NT2/D1 (cell line): ENCODE measurements around the gene THAP8.
A peak's percentile ranks its signal among the peaks of the same experiment; 100 is the strongest.

Experiments used
- DNase-seq: peaks from one replicate; pipeline ENCODE4 v3.0.0-alpha.2; 2011; ENCODE audit warnings: low read depth, low spot score
- H3K27me3 ChIP-seq: 2 replicates; pipeline ENCODE4 v1.6.0; 2011; ENCODE audit warnings: mild to moderate bottlenecking; ENCODE audit not compliant: insufficient read length, insufficient read depth
- H3K36me3 ChIP-seq: 2 replicates; pipeline ENCODE4 v1.6.1; 2011; ENCODE audit warnings: mild to moderate bottlenecking, low read length, mixed read lengths; ENCODE audit not compliant: insufficient read depth, insufficient read length
- H3K4me1 ChIP-seq: 2 replicates; pipeline ENCODE4 v1.5.1; 2011; ENCODE audit not compliant: insufficient read depth, insufficient read length
- H3K4me3 ChIP-seq: 2 replicates; pipeline ENCODE4 v1.5.1; 2011; ENCODE audit warnings: low read depth; ENCODE audit not compliant: insufficient read length
- H3K9ac ChIP-seq: 2 replicates; pipeline ENCODE4 v1.6.0; 2011; ENCODE audit warnings: low read depth; ENCODE audit not compliant: insufficient read length
- H3K9me3 ChIP-seq: 2 replicates; pipeline ENCODE4 v1.5.1; 2011; ENCODE audit warnings: mild to moderate bottlenecking, low read length; ENCODE audit not compliant: insufficient read depth
- SUZ12 ChIP-seq: IDR thresholded peaks from 2 replicates; pipeline ENCODE4 v1.6.1; 2011; ENCODE audit not compliant: insufficient read length, insufficient read depth; ENCODE audit errors: extremely low read depth
- YY1 ChIP-seq: IDR thresholded peaks from 2 replicates; pipeline ENCODE4 v1.6.1; 2011; ENCODE audit not compliant: insufficient read length, insufficient read depth
- ZNF274 ChIP-seq: IDR thresholded peaks from 2 replicates; pipeline ENCODE4 v1.6.1; 2011; ENCODE audit warnings: mild to moderate bottlenecking, low read depth, low read length

The THAP8 gene

DNA sequence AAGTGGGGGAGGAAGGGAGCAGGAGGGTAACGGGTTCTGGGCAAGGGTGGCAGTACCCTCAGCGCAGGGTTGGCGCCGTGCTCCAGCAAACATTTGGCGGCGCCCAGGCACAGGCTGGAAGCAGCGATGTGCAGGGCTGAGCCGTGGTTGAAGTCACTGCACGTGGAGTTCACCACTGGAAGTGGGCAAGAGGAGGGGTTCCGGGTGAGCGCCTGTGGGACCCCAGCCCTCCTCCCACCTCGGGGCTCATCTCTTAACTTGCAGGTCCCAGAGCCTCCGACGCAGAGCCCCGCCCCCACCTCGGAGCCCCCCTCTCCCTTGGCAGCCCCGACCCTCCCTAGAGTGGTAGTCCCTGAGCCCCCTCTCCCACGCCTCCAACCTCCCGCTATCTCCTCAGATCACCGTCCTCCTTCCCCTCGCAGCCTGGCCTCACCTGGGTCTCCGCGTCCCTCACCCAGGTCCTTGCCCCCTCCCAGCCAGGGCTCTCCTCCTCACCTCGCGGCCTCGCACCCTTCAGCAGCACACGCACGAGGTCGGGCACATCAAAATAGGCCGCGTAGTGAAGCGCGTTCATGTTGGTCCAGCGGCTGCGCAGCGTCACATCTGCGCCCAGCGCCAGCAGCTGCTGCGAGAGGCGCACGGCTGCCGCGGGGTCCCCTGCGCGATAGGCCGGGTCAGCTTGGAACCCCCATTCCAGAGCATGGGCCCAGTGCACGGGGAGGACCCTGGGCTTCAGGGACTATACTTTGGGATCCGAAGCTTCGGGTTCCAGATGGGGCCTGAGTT is 27.8 kb downstream of the THAP8 start:
- Histone ChIP-seq H3K36me3 (peaks cover 25% of the 10 kb centered on the region), H3K27me3 (no peaks in the 10 kb centered on the region), H3K4me1 (no peaks in the 10 kb centered on the region), H3K4me3 (no peak overlapping the region), H3K9ac (no peak overlapping the region), H3K9me3 (no peaks in the 10 kb centered on the region)
- no peak for DNase-seq
- TF ChIP-seq ZNF274 (no peak), YY1 (no peak), SUZ12 (no peak)

DNA sequence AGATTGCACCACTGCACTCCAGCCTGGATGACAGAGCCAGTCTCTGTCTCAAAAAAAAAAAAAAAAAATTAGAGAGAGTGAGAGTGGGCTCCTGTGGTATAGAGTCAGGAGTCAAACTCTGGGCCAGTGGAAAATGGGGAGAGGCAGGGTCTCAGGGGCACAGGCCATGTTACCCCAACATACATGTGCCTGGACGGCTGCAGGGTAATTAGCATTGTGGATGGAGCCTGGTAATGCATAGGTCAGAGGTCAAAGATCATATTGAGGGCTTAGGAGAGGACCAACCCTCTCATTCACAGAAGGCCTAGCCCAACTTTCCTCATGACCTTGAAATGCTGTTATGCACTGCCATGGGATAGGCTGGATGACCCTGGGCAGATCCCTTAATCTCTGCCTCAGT is 28.5 kb downstream of the THAP8 start:
- peaks cover 25% of the 10 kb centered on the region for H3K36me3 ChIP-seq
- no peaks in the 10 kb centered on the region for H3K27me3 ChIP-seq
- no peak overlapping the region for H3K9ac ChIP-seq
- TF ChIP-seq SUZ12 (no peak), ZNF274 (no peak), YY1 (no peak)
- no peaks in the 10 kb centered on the region for H3K9me3 ChIP-seq
- H3K4me1 ChIP-seq, result no peaks in the 10 kb centered on the region
- no peak overlapping the region for H3K4me3 ChIP-seq
- DNase-seq, result no peak

DNA sequence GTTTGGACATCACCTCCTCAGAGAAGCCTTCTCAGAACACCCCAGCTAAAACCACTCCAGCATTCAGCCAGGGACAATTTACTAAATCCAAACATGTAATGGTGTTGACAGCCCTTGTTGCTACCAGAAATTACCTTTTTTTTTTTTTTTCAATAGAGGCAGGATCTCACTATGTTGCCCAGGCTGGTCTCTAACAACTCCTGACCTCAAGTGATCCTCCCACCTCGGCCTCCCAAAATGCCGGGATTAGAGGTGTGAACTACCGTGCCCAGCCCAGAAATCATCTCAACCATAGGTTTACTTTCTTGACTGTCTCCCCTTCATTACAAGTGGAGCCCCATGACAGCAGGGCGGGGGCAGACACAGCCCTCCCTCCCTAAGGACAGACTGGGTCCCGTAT is 30.7 kb downstream of the THAP8 start:
- Histone ChIP-seq H3K4me3 (no peak overlapping the region), H3K4me1 (no peaks in the 10 kb centered on the region), H3K36me3 (peaks cover 28% of the 10 kb centered on the region), H3K9me3 (no peaks in the 10 kb centered on the region), H3K27me3 (no peaks in the 10 kb centered on the region), H3K9ac (no peak overlapping the region)
- no peak for TF ChIP-seq SUZ12
- TF ChIP-seq ZNF274, result no peak
- TF ChIP-seq YY1, result no peak
- DNase-seq, result no peak

DNA sequence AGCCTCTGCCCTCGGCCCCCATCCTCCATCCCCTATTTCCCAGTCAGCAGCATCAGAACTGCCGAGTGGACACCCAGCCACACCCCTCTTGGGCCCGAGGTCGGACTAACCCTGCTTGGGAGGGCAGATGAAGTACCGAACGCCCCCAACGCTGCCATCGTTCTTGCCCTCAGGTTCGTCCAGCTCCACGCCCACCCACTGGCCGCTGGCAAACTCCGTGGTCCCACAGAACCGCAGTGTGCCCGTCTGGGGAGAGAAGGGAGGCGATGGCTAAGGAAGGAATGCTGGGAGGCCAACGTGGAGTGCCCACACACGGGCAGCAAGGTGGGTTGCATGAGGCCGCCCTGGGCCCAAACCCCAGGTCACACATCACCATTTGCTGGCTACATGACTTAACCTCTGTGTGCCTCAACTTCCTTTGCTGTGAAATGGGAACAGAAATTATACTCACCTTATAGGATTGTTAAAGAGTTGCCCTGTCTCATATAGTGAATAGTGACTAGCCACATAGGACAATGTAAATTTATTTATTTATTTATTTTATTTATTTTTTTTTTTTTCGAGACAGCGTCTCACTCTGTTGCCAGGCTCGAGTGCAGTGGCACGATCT is 34.9 kb downstream of the THAP8 start:
- Histone ChIP-seq H3K4me3 (no peak overlapping the region), H3K4me1 (no peaks in the 10 kb centered on the region), H3K9ac (no peak overlapping the region), H3K27me3 (no peaks in the 10 kb centered on the region), H3K9me3 (no peaks in the 10 kb centered on the region), H3K36me3 (peaks cover 23% of the 10 kb centered on the region)
- DNase-seq, result no peak
- no peak for TF ChIP-seq YY1
- no peak for TF ChIP-seq ZNF274
- no peak for TF ChIP-seq SUZ12

DNA sequence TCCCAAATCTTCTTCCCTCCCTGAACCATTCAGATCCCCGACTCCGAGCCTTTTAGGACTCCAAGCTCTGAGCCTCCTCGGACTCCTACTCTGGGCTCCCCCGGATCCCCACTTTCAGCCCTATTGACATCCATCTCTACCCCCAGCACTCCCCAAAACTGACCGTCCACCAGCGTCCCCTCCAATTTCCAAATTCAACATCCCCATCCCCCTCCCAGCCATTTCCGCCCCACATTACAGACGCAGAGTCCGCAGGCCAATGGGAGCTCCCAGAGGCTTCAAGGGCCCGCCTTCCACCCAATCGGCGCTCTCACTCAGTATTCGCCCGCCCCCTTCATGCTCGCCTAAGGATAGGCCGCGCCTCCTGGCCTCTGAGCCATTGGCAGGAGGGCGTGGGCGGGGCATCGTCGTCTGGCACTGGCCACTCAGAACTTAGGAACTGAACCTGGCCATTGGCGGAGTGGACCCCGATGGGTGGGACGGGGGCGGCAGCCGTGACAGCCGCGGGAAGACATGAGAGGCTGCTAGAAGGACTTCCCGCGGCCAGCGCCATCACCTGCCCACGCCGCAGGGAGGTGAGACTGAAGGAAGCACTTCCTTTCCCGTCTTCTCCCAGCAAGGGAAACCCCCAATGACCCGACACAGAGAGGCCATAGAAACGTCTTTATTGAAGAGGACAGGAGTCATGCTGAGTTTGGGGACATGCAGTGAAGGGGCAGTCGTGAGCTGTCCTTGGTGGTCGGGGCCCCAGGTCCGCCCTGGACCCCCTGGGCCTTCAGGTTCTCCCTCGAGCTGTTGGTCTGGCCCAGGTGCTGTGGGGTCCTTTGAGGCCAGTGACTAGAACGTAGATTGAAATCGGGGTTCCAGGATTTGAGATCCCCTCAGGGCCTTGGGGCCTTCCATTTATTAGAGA is 39.8 kb downstream of the THAP8 start, which contains the start of gene ALKBH6:
TSS of gene ALKBH6 (minus strand) at position 202 of the 913 bp plus-strand sequence. CDS start 816 bp downstream, outside the sequence.
- peak within 1 kb of the TSS; percentile 67 for H3K4me3 ChIP-seq
- H3K9me3 ChIP-seq, result no peaks in the 10 kb centered on the region
- H3K9ac ChIP-seq, result peak within 1 kb of the TSS; percentile 78
- TF ChIP-seq YY1 (no peak), SUZ12 (no peak), ZNF274 (no peak)
- peaks cover 7% of the 10 kb centered on the region for H3K4me1 ChIP-seq
- DNase-seq, result peak; percentile 92
- H3K36me3 ChIP-seq, result peaks cover 12% of the 10 kb centered on the region
- H3K27me3 ChIP-seq, result no peaks in the 10 kb centered on the region

DNA sequence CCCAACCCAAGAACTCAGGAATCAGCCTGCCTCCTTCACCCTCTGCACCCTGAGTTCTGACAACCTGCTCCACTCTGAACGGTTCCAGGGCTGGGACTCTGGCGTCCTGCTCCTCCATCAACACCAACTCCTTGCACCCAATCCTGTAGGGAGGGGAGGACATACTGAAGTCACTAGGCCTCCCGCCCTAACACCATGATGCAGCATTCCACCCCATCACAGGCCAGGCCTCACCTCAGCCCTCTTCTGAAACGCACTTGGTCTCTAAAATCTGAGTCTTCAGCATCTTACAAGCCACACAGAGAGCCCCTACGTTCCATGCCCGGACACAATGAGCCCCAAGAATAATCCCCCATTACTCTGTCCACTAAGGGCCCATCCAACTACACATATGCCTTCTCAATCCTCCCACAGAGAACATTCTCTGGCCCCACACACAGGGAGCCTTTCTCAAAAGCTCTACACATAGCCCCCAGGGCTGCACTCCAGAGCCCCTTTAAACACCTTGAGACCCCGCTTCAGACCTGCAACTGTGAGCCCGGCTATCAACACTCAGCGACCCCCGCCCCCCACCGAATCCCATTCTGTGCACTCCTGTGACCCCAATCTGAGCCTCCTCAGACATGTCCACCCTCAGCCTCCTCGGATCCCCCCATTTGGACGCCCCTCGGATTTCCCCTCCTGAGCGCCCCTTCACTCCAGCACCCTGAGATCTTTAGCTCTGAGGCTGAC is 40.6 kb downstream of the THAP8 start:
- Histone ChIP-seq H3K27me3 (no peaks in the 10 kb centered on the region), H3K4me3 (peak overlapping the region; percentile 67), H3K4me1 (peaks cover 7% of the 10 kb centered on the region), H3K9ac (peak overlapping the region; percentile 72), H3K36me3 (peaks cover 10% of the 10 kb centered on the region), H3K9me3 (no peaks in the 10 kb centered on the region)
- TF ChIP-seq YY1 (no peak), ZNF274 (no peak), SUZ12 (no peak)
- DNase-seq, result no peak

DNA sequence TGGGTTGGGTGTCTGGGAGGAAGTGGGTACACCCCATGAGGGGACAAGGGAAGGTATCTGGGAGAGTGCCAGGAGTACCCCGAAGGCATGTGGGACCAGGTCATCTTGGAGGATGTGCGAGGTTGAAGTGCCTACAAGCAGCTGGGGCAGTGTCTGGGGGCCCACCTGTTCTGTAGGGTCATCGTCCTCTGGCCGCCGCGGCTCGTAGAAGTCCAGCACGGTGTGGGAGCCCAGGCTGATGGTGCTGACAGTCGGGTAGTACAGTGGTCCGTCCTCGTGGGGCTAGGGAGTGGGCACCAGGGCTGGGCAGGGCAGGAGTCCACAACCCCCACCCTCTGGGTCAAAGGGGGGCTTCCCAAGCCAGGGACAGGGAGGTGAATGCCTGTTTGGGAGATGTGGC is 43.7 kb downstream of the THAP8 start:
- TF ChIP-seq SUZ12 (no peak), YY1 (no peak), ZNF274 (no peak)
- no peaks in the 10 kb centered on the region for H3K9me3 ChIP-seq
- H3K27me3 ChIP-seq, result no peaks in the 10 kb centered on the region
- no peaks in the 10 kb centered on the region for H3K36me3 ChIP-seq
- H3K4me3 ChIP-seq, result no peak overlapping the region
- H3K4me1 ChIP-seq, result peaks cover 9% of the 10 kb centered on the region
- DNase-seq, result no peak
- H3K9ac ChIP-seq, result no peak overlapping the region
